ENCODE measurements around the gene RAPGEF5. TPM values are rescaled to one million over a fixed set of nuclear protein-coding genes. Genes with fewer than 3 reads are reported as not detected.

Gene RAPGEF5
- total RNA-seq, 1 experiment from 2014 or later, result 13.3 TPM

GRCh38 chr7:22271311-22271710 is 85.6 kb downstream of the RAPGEF5 start:
- Histone ChIP-seq H3K56ac (ENCODE audit: insufficient read length, low read depth, low read length) (no peak overlapping the region), H4K91ac (ENCODE audit: insufficient read length, low read depth, low read length) (no peak overlapping the region), H3K79me1 (ENCODE audit: insufficient read depth, low read depth, low read length, poor library complexity, severe bottlenecking) (no peaks in the 10 kb centered on the region), H2BK20ac (ENCODE audit: low read depth, low read length, poor library complexity, severe bottlenecking) (no peak overlapping the region), H4K20me1 (ENCODE audit: control insufficient read depth, insufficient read depth, insufficient read length) (no peaks in the 10 kb centered on the region), H3K9me3 (ENCODE audit: control insufficient read depth, low read depth, low read length) (no peaks in the 10 kb centered on the region), H3K27me3 (ENCODE audit: insufficient read depth, low read length) (no peaks in the 10 kb centered on the region), H3K9ac (ENCODE audit: extremely low read depth, insufficient read length, low read length) (no peak overlapping the region), H2BK15ac (ENCODE audit: low read depth, low read length) (no peak overlapping the region), H3K23ac (ENCODE audit: insufficient read length, low read depth, low read length) (no peak overlapping the region), H3K4me1 (ENCODE audit: insufficient read depth, low read length) (peaks cover 6% of the 10 kb centered on the region; the same call in 1 of the 2 replicates), H4K5ac (ENCODE audit: insufficient read length, low read depth, low read length) (no peak overlapping the region), H3K79me2 (ENCODE audit: insufficient read depth, low read length) (no peaks in the 10 kb centered on the region; the same call in 1 of the 2 replicates), H3K4ac (ENCODE audit: low read depth, low read length) (no peak overlapping the region), H2AK5ac (ENCODE audit: insufficient read length, low read length) (no peak overlapping the region), H2BK5ac (ENCODE audit: insufficient read length, low read length) (no peak overlapping the region), H3K4me2 (ENCODE audit: insufficient read depth, insufficient read length, low read length) (no peak overlapping the region), H2BK120ac (ENCODE audit: low read depth, low read length, poor library complexity, severe bottlenecking) (no peak overlapping the region), H4K8ac (replicated peaks; ENCODE audit: insufficient read length, low read depth, low read length) (no peak overlapping the region), H3K23me2 (ENCODE audit: insufficient read length, low read depth, low read length, poor library complexity, severe bottlenecking) (no peaks in the 10 kb centered on the region), H3K18ac (ENCODE audit: insufficient read length, low read depth, low read length) (no peak overlapping the region), H3T11ph (ENCODE audit: low read length) (no peak overlapping the region), H3K27ac (ENCODE audit: insufficient read length, low read depth, low read length) (no peak overlapping the region), H2AFZ (ENCODE audit: low read length) (no peak overlapping the region), H3K14ac (ENCODE audit: insufficient read depth, low read length) (no peak overlapping the region), H2BK12ac (ENCODE audit: insufficient read length, low read depth, low read length) (no peak overlapping the region)
- Mint-ChIP-seq H3K27ac (no peak overlapping the region), H3K27me3 (ENCODE audit: low read depth) (no peaks in the 10 kb centered on the region), H3K36me3 (ENCODE audit: insufficient read depth in 1 of 3, low read depth in 3 of 3) (peaks cover 3 to 9% (median 8%) of the 10 kb centered on the region in 3 experiments), H3K4me1 (peaks cover 16 to 19% of the 10 kb centered on the region in 2 experiments), H3K9me3 (no peaks in the 10 kb centered on the region), H3K4me3 (no peak overlapping the region)
- DNase-seq, result no peak
- no peak for TF ChIP-seq CTCF (conservative IDR thresholded peaks at IDR 0.05)
- no CpG with 5 or more reads among the region's 4 CpGs for WGBS (ENCODE audit: extremely low coverage, insufficient read length, low lambda C conversion rate)

All from H9 (cell line).